Mucosa of rectum (tissue), 2 donors: ENCODE data around the gene FXYD3.

Experiments used
- H3K27ac ChIP-seq, 2 donors: one replicate each; pipeline ENCODE4 v1.7.0; 2013; ENCODE audit warnings: inconsistent platforms in 2 of 2, low read depth in 2 of 2, low read length in 2 of 2
- H3K27me3 ChIP-seq, 2 donors: one replicate each; pipeline ENCODE4 v1.7.0; 2013; ENCODE audit warnings: low read length in 2 of 2; ENCODE audit not compliant: control insufficient read depth in 2 of 2, insufficient read depth in 2 of 2
- H3K36me3 ChIP-seq, 2 donors: one replicate each; pipeline ENCODE4 v1.7.0; 2013; ENCODE audit warnings: low read length in 2 of 2; ENCODE audit not compliant: control insufficient read depth in 2 of 2, insufficient read depth in 2 of 2
- H3K4me1 ChIP-seq, 2 donors: one replicate each; pipeline ENCODE4 v1.7.0; 2013; ENCODE audit warnings: low read length in 2 of 2, mild to moderate bottlenecking in 1 of 2; ENCODE audit not compliant: control insufficient read depth in 2 of 2, insufficient read depth in 2 of 2
- H3K4me3 ChIP-seq, 2 donors: one replicate each; pipeline ENCODE4 v1.7.0; 2013; ENCODE audit warnings: low read length in 2 of 2
- H3K9ac ChIP-seq, 2 donors: one replicate each; pipeline ENCODE4 v1.7.0; 2013; ENCODE audit warnings: low read length in 2 of 2, low read depth in 1 of 2, mild to moderate bottlenecking in 1 of 2
- H3K9me3 ChIP-seq, 2 donors: one replicate each; pipeline ENCODE4 v1.7.0; 2013; ENCODE audit warnings: low read length in 2 of 2; ENCODE audit not compliant: control insufficient read depth in 2 of 2
- donor health status: healthy.
- donor health status: Normal muscosa, but diverticular disease.

FXYD3 gene

GRCh38 chr19:35116072-35116801, 614 bp downstream of the FXYD3 start:
- peaks cover 25 to 26% of the 10 kb centered on the region in 2 donors for H3K4me1 ChIP-seq
- H3K36me3 ChIP-seq = peaks cover 10 to 22% of the 10 kb centered on the region in 2 donors
- H3K9me3 ChIP-seq = no peaks in the 10 kb centered on the region
- peak overlapping the region; percentile 99 to 100 for H3K27ac ChIP-seq
- H3K27me3 ChIP-seq = no peaks in the 10 kb centered on the region
- H3K9ac ChIP-seq = peak overlapping the region; percentile 98 to 100
- peak overlapping the region; percentile 94 to 97 for H3K4me3 ChIP-seq

GRCh38 chr19:35117116-35117515, 1.5 kb downstream of the FXYD3 start:
- Histone ChIP-seq H3K36me3 (peaks cover 18 to 29% of the 10 kb centered on the region in 2 donors), H3K4me1 (peaks cover 31 to 35% of the 10 kb centered on the region in 2 donors), H3K9me3 (no peaks in the 10 kb centered on the region), H3K9ac (peak overlapping the region; percentile 98 to 100), H3K4me3 (peak overlapping the region; percentile 94 to 97), H3K27ac (peak overlapping the region; percentile 99 to 100), H3K27me3 (no peaks in the 10 kb centered on the region)

- peaks cover 35 to 41% of the 10 kb centered on the region in 2 donors for H3K4me1 ChIP-seq
- peaks cover 22 to 35% of the 10 kb centered on the region in 2 donors for H3K36me3 ChIP-seq
- peak overlapping the region; percentile 94 to 97 for H3K4me3 ChIP-seq
- H3K27ac ChIP-seq = peak overlapping the region; percentile 99 to 100
- H3K27me3 ChIP-seq = no peaks in the 10 kb centered on the region
- H3K9me3 ChIP-seq = no peaks in the 10 kb centered on the region
- H3K9ac ChIP-seq = peak overlapping the region; percentile 98 to 100
These were observed 2.2 kb downstream of the FXYD3 start for GRCh38 chr19:35117799-35118198.

GRCh38 chr19:35118268-35119020, 2.8 kb downstream of the FXYD3 start:
- Histone ChIP-seq H3K4me3 (peak overlapping the region; percentile 94 to 97), H3K27me3 (no peaks in the 10 kb centered on the region), H3K4me1 (peaks cover 36 to 47% of the 10 kb centered on the region in 2 donors), H3K27ac (peak overlapping the region; percentile 99 to 100), H3K9ac (peak overlapping the region; percentile 77 to 100), H3K9me3 (no peaks in the 10 kb centered on the region), H3K36me3 (peaks cover 29 to 40% of the 10 kb centered on the region in 2 donors)

GRCh38 chr19:35119091-35119490, 3.5 kb downstream of the FXYD3 start:
- Histone ChIP-seq H3K9me3 (no peaks in the 10 kb centered on the region), H3K9ac (peak overlapping the region; percentile 77 to 100), H3K4me3 (peak overlapping the region; percentile 94 to 97), H3K4me1 (peaks cover 36 to 51% of the 10 kb centered on the region in 2 donors), H3K27ac (peak overlapping the region; percentile 99 to 100), H3K36me3 (peaks cover 31 to 46% of the 10 kb centered on the region in 2 donors), H3K27me3 (no peaks in the 10 kb centered on the region)

- Histone ChIP-seq H3K9ac (peak overlapping the region in 1 of 2 donors; percentile 100), H3K36me3 (peaks cover 31 to 46% of the 10 kb centered on the region in 2 donors), H3K9me3 (no peaks in the 10 kb centered on the region), H3K27ac (peak overlapping the region; percentile 99 to 100), H3K27me3 (no peaks in the 10 kb centered on the region), H3K4me3 (peak overlapping the region; percentile 94 to 97), H3K4me1 (peaks cover 37 to 54% of the 10 kb centered on the region in 2 donors)
These were observed 4.0 kb downstream of the FXYD3 start for GRCh38 chr19:35119578-35120155.

- peak overlapping the region; percentile 41 to 100 for H3K9ac ChIP-seq
- H3K4me1 ChIP-seq = peaks cover 40 to 54% of the 10 kb centered on the region in 2 donors
- peak overlapping the region; percentile 99 to 100 for H3K27ac ChIP-seq
- H3K36me3 ChIP-seq = peaks cover 31 to 46% of the 10 kb centered on the region in 2 donors
- peak overlapping the region; percentile 39 to 52 for H3K4me3 ChIP-seq
- no peaks in the 10 kb centered on the region for H3K27me3 ChIP-seq
- H3K9me3 ChIP-seq = no peaks in the 10 kb centered on the region
These were observed 4.9 kb downstream of the FXYD3 start for GRCh38 chr19:35120492-35120891.

GRCh38 chr19:35120898-35121297, 5.3 kb downstream of the FXYD3 start:
- H3K27ac ChIP-seq = peak overlapping the region; percentile 99 to 100
- peak overlapping the region in 1 of 2 donors; percentile 100 for H3K9ac ChIP-seq
- H3K27me3 ChIP-seq = no peaks in the 10 kb centered on the region
- peaks cover 44 to 58% of the 10 kb centered on the region in 2 donors for H3K4me1 ChIP-seq
- no peaks in the 10 kb centered on the region for H3K9me3 ChIP-seq
- peak overlapping the region; percentile 39 to 52 for H3K4me3 ChIP-seq
- H3K36me3 ChIP-seq = peaks cover 31 to 46% of the 10 kb centered on the region in 2 donors

- Histone ChIP-seq H3K27me3 (no peaks in the 10 kb centered on the region), H3K27ac (peak overlapping the region; percentile 79 to 100), H3K9ac (peak overlapping the region in 1 of 2 donors; percentile 68), H3K9me3 (no peaks in the 10 kb centered on the region), H3K36me3 (peaks cover 31 to 41% of the 10 kb centered on the region in 2 donors), H3K4me1 (peaks cover 52 to 76% of the 10 kb centered on the region in 2 donors), H3K4me3 (no peak overlapping the region)
These were observed 7.3 kb downstream of the FXYD3 start for GRCh38 chr19:35122687-35123551.
